WTC11 (cell line): ENCODE results near the gene RPL22L1. TPM values are rescaled to one million over a fixed set of nuclear protein-coding genes. Genes with fewer than 3 reads are reported as not detected.
"Not testable (repeated sequence)": the region's sequence is repeated elsewhere in the genome, so short reads cannot be mapped to it uniquely, and the experiment has no call there.

Experiments
- ATAC-seq: fragments of 200-7000 bp; cut with Tn5 transposase; 2 replicates; pipeline ENCODE4 v1.10.0; 2021; ENCODE audit warnings: mild to moderate bottlenecking, moderate library complexity
- CTCF ChIA-PET: fragments of 300-600 bp; sonication (Branson Sonifier 250); formaldehyde crosslinking; loops from one replicate; lab custom pipeline; 2021; ENCODE audit warnings: antibody characterized with exemption; lab: Charles Lee
- POLR2A ChIA-PET: fragments of 350-600 bp; sonication (Branson Sonifier 250); formaldehyde crosslinking; loops from one replicate; lab custom pipeline; 2021; ENCODE audit warnings: antibody characterized with exemption; lab: Charles Lee
- DNase-seq: peaks from one replicate; pipeline ENCODE4 v3.0.0; 2021; ENCODE audit warnings: low spot score
- H3K27ac Mint-ChIP-seq: 2 replicates; pipeline ENCODE4 v1.8.0; 2021; ENCODE audit warnings: mixed read lengths
- H3K27me3 Mint-ChIP-seq: 2 replicates; pipeline ENCODE4 v1.8.0; 2021; ENCODE audit warnings: low read depth, mild to moderate bottlenecking, moderate library complexity, mixed read lengths
- H3K36me3 Mint-ChIP-seq: 2 replicates; pipeline ENCODE4 v1.8.0; 2021; ENCODE audit warnings: mixed read lengths
- H3K4me1 Mint-ChIP-seq: 2 replicates; pipeline ENCODE4 v1.8.0; 2022; ENCODE audit warnings: mixed read lengths
- H3K4me3 Mint-ChIP-seq: 2 replicates; pipeline ENCODE4 v1.8.0; 2021; ENCODE audit warnings: mild to moderate bottlenecking, moderate library complexity, mixed read lengths
- H3K9me3 Mint-ChIP-seq: 2 replicates; pipeline ENCODE4 v1.8.0; 2021; ENCODE audit warnings: mixed read lengths
- IRF2 ChIP-seq: sonication (generic); formaldehyde crosslinking; IDR thresholded peaks from 2 replicates; pipeline ENCODE4 v1.8.0; 2022; ENCODE audit warnings: low read depth, missing genetic modification reagents, borderline replicate concordance
- MYBL2 ChIP-seq: sonication (generic); formaldehyde crosslinking; IDR thresholded peaks from 2 replicates; pipeline ENCODE4 v1.8.1; 2023; ENCODE audit warnings: mild to moderate bottlenecking, moderate library complexity, missing genetic modification reagents
- NFATC4 ChIP-seq: fragments of 250-450 bp; sonication (Bioruptor Pico); IDR thresholded peaks from 2 replicates; pipeline ENCODE4 v1.9.0; 2021; ENCODE audit warnings: mild to moderate bottlenecking
- NFYB ChIP-seq: sonication (generic); formaldehyde crosslinking; conservative IDR thresholded peaks from 2 replicates; pipeline ENCODE4 v1.8.0; 2022; ENCODE audit warnings: low read depth, missing genetic modification reagents
- NR2C2 ChIP-seq: sonication (generic); formaldehyde crosslinking; IDR thresholded peaks from 2 replicates; pipeline ENCODE4 v1.8.0; 2022; ENCODE audit warnings: mild to moderate bottlenecking, missing genetic modification reagents
- SMAD4 ChIP-seq: sonication (generic); formaldehyde crosslinking; IDR thresholded peaks from 2 replicates; pipeline ENCODE4 v1.8.0; 2022; ENCODE audit warnings: mild to moderate bottlenecking, missing genetic modification reagents
- SP1 ChIP-seq: sonication (generic); formaldehyde crosslinking; conservative IDR thresholded peaks from 2 replicates; pipeline ENCODE4 v1.8.1; 2022; ENCODE audit warnings: missing genetic modification reagents
- TCF7 ChIP-seq: sonication (generic); formaldehyde crosslinking; IDR thresholded peaks from 2 replicates; pipeline ENCODE4 v1.8.0; 2022; ENCODE audit warnings: mild to moderate bottlenecking, low read depth, missing genetic modification reagents, moderate library complexity
- ZBTB21 ChIP-seq: sonication (generic); formaldehyde crosslinking; IDR thresholded peaks from 2 replicates; pipeline ENCODE4 v1.8.1; 2023; ENCODE audit warnings: mild to moderate bottlenecking, missing genetic modification reagents, borderline replicate concordance
- ZNF263 ChIP-seq: sonication (generic); formaldehyde crosslinking; IDR thresholded peaks from 2 replicates; pipeline ENCODE4 v1.8.1; 2022; ENCODE audit warnings: low read depth, mild to moderate bottlenecking, moderate library complexity, missing genetic modification reagents
- ZNF317 ChIP-seq: sonication (generic); formaldehyde crosslinking; IDR thresholded peaks from 2 replicates; pipeline ENCODE4 v1.8.1; 2023; ENCODE audit warnings: low read depth, mild to moderate bottlenecking, moderate library complexity, missing genetic modification reagents, borderline replicate concordance
- ZNF396 ChIP-seq: fragments of 250-450 bp; sonication (Bioruptor Pico); IDR thresholded peaks from 2 replicates; pipeline ENCODE4 v1.8.0; 2021; ENCODE audit warnings: mild to moderate bottlenecking, moderate library complexity, borderline replicate concordance
- total RNA-seq: library from RNA; stranded (reverse); gene quantifications from 3 replicates; pipeline ENCODE4 v1.2.3, GENCODE V29; 2021
- TF ChIP-seq, protein P1 (sequence below): fragments of 250-450 bp; sonication (Bioruptor Pico); IDR thresholded peaks from 2 replicates; pipeline ENCODE4 v1.9.0; 2021; ENCODE audit warnings: moderate library complexity, mild to moderate bottlenecking, inconsistent platforms, borderline replicate concordance
- TF ChIP-seq, protein P2 (sequence below): fragments of 250-450 bp; sonication (Bioruptor Pico); conservative IDR thresholded peaks from 2 replicates; pipeline ENCODE4 v1.9.0; 2021; ENCODE audit warnings: mild to moderate bottlenecking
- TF ChIP-seq, protein P3 (sequence below): sonication (generic); formaldehyde crosslinking; IDR thresholded peaks from 2 replicates; pipeline ENCODE4 v1.8.1; 2023; ENCODE audit warnings: mild to moderate bottlenecking, missing genetic modification reagents, borderline replicate concordance
- TF ChIP-seq, protein P4 (sequence below): fragments of 200-600 bp; IDR thresholded peaks from 2 replicates; pipeline ENCODE4 v1.8.0; 2022; ENCODE audit warnings: antibody characterized with exemption
- TF ChIP-seq, protein P5 (sequence below): sonication (generic); formaldehyde crosslinking; IDR thresholded peaks from 2 replicates; pipeline ENCODE4 v1.8.0; 2023; ENCODE audit warnings: missing genetic modification reagents, mild to moderate bottlenecking, borderline replicate concordance
- TF ChIP-seq, protein P6 (sequence below): fragments of 250-450 bp; sonication (Bioruptor Pico); IDR thresholded peaks from 2 replicates; pipeline ENCODE4 v1.8.0; 2021; ENCODE audit warnings: mild to moderate bottlenecking
- TF ChIP-seq, protein P7 (sequence below): sonication (generic); formaldehyde crosslinking; IDR thresholded peaks from 2 replicates; pipeline ENCODE4 v1.8.1; 2023; ENCODE audit warnings: mild to moderate bottlenecking, missing genetic modification reagents, moderate library complexity

RPL22L1 gene
- total RNA-seq, 1 experiment from 2014 or later: 169 TPM

DNA sequence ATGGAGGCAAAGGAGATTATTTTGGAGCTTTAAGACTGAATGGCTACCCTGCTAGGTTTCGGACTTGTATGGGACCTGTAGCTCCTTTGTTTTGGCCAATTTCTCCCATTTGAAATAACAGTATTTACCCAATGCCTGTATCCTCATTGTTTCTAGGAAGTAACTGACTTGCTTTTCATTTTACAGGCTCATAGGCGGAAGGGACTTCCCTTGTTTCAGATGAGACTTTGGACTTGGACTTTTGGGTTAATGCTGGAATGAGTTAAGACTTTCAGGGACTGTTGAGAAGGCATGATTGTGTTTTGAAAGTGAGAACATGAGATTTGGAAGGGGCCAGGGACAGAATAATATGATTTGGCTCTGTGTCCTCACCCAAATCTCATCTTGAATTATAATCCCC lies 28.0 kb upstream of the RPL22L1 start (continued):
- no peak for TF ChIP-seq ZBTB21

DNA sequence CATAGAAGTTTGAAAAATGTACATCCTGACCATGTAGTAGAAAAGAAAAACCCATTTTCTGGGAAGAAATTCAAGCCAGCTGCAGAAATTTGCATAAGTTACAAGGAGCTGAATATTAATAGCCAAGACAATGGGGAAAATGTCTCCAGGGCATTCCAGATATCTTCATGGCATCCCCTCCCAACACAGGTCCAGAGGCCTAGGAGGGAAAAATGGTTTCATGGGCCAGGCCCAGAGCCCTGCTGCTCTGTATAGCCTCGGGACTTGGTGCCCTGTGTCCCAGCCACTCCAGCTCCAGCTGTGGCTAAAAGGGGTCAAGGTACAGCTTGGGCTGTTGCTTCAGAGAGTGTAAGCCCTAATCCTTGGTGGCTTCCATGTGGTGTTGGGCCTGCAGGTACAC lies 27.2 kb upstream of the RPL22L1 start:
- Mint-ChIP-seq H3K9me3 (peaks cover 26% of the 10 kb centered on the region), H3K36me3 (peaks cover 26% of the 10 kb centered on the region)
- DNase-seq, H3K4me1 Mint-ChIP-seq, ATAC-seq, H3K4me3 Mint-ChIP-seq, POLR2A ChIA-PET, H3K27ac Mint-ChIP-seq, CTCF ChIA-PET, H3K27me3 Mint-ChIP-seq: not testable (repeated sequence)

DNA sequence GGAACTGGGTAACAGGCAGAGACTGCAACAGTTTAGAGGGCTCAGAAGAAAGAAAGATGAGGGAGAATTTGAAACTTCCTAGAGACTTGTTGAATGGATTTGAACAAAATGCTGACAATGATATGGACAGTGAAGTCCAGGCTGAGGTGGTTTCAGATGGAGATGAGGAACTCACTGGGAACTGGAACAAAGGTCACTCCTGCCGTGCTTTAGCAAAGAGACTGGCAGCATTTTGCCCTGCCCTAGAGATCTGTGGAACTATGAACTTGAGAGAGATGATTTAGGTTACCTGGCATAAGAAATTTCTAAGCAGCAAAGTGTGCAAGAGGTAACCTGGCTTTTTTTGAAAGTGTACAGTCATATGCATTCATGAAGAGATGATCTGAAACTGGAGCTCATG lies 26.8 kb upstream of the RPL22L1 start:
- Mint-ChIP-seq H3K27me3 (no peaks in the 10 kb centered on the region), H3K27ac (no peak overlapping the region), H3K36me3 (peaks cover 26% of the 10 kb centered on the region), H3K9me3 (peaks cover 26% of the 10 kb centered on the region), H3K4me1 (no peaks in the 10 kb centered on the region), H3K4me3 (no peak overlapping the region)
- CTCF ChIA-PET: no interaction called here
- ATAC-seq (no peak), DNase-seq (no peak)
- TF ChIP-seq MYBL2 (no peak), NFATC4 (CRISPR knock-in tag) (no peak), TCF7 (CRISPR knock-in tag) (no peak), NR2C2 (CRISPR knock-in tag) (no peak), ZNF396 (no peak), ZNF263 (CRISPR knock-in tag) (no peak), NFYB (CRISPR knock-in tag) (no peak), SMAD4 (CRISPR knock-in tag) (no peak), ZNF317 (CRISPR knock-in tag) (no peak), IRF2 (no peak), SP1 (CRISPR knock-in tag) (no peak)
- TF ChIP-seq, protein P1, sequence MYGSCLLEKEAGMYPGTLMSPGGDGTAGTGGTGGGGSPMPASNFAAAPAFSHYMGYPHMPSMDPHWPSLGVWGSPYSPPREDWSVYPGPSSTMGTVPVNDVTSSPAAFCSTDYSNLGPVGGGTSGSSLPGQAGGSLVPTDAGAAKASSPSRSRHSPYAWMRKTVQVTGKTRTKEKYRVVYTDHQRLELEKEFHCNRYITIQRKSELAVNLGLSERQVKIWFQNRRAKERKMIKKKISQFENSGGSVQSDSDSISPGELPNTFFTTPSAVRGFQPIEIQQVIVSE (CRISPR knock-in tag): no peak
- TF ChIP-seq, protein P2, sequence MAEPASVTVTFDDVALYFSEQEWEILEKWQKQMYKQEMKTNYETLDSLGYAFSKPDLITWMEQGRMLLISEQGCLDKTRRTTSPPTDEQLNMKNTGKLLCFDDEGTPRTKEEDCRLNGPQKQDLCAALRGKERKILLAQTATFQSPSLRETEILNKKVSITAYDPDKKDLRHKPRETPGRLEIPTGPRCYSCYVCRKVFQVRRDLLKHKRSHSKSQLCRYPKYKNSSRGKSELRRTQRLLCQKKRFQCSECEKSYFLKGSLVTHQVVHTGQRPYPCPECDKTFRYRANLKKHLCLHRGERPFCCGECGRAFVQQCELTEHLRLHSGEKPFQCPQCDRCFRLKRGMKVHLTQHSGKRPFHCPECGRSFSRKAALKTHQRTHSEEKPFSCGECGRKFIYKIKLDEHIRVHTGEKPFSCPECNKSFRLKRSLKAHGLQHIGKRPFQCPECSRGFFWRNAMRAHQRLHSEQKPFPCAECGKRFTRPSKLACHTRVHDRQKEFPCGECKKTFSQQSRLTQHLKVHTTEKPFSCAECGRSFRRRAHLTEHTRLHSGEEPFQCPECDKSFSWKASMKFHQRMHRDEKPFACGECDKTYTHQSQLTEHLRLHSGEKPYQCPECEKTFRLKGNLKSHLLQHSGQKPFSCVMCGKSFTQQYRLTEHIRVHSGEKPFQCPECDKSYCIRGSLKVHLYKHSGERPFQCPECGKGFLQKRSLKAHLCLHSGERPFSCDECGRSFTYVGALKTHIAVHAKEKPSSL: no peak
- TF ChIP-seq, protein P3, sequence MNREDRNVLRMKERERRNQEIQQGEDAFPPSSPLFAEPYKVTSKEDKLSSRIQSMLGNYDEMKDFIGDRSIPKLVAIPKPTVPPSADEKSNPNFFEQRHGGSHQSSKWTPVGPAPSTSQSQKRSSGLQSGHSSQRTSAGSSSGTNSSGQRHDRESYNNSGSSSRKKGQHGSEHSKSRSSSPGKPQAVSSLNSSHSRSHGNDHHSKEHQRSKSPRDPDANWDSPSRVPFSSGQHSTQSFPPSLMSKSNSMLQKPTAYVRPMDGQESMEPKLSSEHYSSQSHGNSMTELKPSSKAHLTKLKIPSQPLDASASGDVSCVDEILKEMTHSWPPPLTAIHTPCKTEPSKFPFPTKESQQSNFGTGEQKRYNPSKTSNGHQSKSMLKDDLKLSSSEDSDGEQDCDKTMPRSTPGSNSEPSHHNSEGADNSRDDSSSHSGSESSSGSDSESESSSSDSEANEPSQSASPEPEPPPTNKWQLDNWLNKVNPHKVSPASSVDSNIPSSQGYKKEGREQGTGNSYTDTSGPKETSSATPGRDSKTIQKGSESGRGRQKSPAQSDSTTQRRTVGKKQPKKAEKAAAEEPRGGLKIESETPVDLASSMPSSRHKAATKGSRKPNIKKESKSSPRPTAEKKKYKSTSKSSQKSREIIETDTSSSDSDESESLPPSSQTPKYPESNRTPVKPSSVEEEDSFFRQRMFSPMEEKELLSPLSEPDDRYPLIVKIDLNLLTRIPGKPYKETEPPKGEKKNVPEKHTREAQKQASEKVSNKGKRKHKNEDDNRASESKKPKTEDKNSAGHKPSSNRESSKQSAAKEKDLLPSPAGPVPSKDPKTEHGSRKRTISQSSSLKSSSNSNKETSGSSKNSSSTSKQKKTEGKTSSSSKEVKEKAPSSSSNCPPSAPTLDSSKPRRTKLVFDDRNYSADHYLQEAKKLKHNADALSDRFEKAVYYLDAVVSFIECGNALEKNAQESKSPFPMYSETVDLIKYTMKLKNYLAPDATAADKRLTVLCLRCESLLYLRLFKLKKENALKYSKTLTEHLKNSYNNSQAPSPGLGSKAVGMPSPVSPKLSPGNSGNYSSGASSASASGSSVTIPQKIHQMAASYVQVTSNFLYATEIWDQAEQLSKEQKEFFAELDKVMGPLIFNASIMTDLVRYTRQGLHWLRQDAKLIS (CRISPR knock-in tag): no peak
- TF ChIP-seq, protein P4, sequence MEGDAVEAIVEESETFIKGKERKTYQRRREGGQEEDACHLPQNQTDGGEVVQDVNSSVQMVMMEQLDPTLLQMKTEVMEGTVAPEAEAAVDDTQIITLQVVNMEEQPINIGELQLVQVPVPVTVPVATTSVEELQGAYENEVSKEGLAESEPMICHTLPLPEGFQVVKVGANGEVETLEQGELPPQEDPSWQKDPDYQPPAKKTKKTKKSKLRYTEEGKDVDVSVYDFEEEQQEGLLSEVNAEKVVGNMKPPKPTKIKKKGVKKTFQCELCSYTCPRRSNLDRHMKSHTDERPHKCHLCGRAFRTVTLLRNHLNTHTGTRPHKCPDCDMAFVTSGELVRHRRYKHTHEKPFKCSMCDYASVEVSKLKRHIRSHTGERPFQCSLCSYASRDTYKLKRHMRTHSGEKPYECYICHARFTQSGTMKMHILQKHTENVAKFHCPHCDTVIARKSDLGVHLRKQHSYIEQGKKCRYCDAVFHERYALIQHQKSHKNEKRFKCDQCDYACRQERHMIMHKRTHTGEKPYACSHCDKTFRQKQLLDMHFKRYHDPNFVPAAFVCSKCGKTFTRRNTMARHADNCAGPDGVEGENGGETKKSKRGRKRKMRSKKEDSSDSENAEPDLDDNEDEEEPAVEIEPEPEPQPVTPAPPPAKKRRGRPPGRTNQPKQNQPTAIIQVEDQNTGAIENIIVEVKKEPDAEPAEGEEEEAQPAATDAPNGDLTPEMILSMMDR: no peak
- TF ChIP-seq, protein P5, sequence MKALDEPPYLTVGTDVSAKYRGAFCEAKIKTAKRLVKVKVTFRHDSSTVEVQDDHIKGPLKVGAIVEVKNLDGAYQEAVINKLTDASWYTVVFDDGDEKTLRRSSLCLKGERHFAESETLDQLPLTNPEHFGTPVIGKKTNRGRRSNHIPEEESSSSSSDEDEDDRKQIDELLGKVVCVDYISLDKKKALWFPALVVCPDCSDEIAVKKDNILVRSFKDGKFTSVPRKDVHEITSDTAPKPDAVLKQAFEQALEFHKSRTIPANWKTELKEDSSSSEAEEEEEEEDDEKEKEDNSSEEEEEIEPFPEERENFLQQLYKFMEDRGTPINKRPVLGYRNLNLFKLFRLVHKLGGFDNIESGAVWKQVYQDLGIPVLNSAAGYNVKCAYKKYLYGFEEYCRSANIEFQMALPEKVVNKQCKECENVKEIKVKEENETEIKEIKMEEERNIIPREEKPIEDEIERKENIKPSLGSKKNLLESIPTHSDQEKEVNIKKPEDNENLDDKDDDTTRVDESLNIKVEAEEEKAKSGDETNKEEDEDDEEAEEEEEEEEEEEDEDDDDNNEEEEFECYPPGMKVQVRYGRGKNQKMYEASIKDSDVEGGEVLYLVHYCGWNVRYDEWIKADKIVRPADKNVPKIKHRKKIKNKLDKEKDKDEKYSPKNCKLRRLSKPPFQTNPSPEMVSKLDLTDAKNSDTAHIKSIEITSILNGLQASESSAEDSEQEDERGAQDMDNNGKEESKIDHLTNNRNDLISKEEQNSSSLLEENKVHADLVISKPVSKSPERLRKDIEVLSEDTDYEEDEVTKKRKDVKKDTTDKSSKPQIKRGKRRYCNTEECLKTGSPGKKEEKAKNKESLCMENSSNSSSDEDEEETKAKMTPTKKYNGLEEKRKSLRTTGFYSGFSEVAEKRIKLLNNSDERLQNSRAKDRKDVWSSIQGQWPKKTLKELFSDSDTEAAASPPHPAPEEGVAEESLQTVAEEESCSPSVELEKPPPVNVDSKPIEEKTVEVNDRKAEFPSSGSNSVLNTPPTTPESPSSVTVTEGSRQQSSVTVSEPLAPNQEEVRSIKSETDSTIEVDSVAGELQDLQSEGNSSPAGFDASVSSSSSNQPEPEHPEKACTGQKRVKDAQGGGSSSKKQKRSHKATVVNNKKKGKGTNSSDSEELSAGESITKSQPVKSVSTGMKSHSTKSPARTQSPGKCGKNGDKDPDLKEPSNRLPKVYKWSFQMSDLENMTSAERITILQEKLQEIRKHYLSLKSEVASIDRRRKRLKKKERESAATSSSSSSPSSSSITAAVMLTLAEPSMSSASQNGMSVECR (CRISPR knock-in tag): no peak
- TF ChIP-seq, protein P6, sequence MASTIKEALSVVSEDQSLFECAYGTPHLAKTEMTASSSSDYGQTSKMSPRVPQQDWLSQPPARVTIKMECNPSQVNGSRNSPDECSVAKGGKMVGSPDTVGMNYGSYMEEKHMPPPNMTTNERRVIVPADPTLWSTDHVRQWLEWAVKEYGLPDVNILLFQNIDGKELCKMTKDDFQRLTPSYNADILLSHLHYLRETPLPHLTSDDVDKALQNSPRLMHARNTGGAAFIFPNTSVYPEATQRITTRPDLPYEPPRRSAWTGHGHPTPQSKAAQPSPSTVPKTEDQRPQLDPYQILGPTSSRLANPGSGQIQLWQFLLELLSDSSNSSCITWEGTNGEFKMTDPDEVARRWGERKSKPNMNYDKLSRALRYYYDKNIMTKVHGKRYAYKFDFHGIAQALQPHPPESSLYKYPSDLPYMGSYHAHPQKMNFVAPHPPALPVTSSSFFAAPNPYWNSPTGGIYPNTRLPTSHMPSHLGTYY (CRISPR knock-in tag): no peak
- TF ChIP-seq, protein P7, sequence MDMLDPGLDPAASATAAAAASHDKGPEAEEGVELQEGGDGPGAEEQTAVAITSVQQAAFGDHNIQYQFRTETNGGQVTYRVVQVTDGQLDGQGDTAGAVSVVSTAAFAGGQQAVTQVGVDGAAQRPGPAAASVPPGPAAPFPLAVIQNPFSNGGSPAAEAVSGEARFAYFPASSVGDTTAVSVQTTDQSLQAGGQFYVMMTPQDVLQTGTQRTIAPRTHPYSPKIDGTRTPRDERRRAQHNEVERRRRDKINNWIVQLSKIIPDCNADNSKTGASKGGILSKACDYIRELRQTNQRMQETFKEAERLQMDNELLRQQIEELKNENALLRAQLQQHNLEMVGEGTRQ (CRISPR knock-in tag): no peak
- POLR2A ChIA-PET: no interaction called here
